ENCODE measurements around the gene TNFSF8.

GRCh38 chr9:114936581-114936980 is 6.2 kb upstream of the TNFSF8 start:
- TF ChIP-seq CTCF (IDR thresholded peaks at IDR 0.05) = no peak
- no peak for TF ChIP-seq POLR2A (IDR thresholded peaks at IDR 0.05)
- no peak for TF ChIP-seq POLR2AphosphoS5 (IDR thresholded peaks at IDR 0.05)
- no peak for TF ChIP-seq EP300 (IDR thresholded peaks at IDR 0.05)

All from gastroesophageal sphincter (tissue), 3 donors.